Esophagus muscularis mucosa (tissue), 4 donors: ENCODE data around the gene ELOB. TPM values are rescaled to one million over a fixed set of nuclear protein-coding genes. Genes with fewer than 3 reads are reported as not detected.

ENCODE experiments used
- DNase-seq: peaks from one replicate; pipeline ENCODE4 v3.0.0-alpha.2; 2017; ENCODE audit errors: extremely low spot score
- H3K27ac ChIP-seq, 4 donors: fragments of 200-600 bp; sonication (generic); replicated peaks in 1 of 4; 1 replicate in 3 of 4; 2 replicates in 1 of 4; pipeline ENCODE4 v1.5.1; 2016 to 2019; ENCODE audit warnings: mild to moderate bottlenecking in 1 of 4
- H3K27me3 ChIP-seq, 4 donors: fragments of 200-600 bp; sonication (generic); one replicate each; pipeline versions ENCODE4 v1.5.1 to v1.6.0; 2016 to 2019
- H3K36me3 ChIP-seq, 4 donors: fragments of 200-600 bp; sonication (generic); one replicate each; pipeline ENCODE4 v1.5.1; 2016 to 2019
- H3K4me1 ChIP-seq, 4 donors: fragments of 200-600 bp; sonication (generic); one replicate each; pipeline ENCODE4 v1.5.1; 2016 to 2019
- H3K4me3 ChIP-seq, 4 donors: fragments of 200-600 bp; sonication (generic); 1 replicate in 2 of 4; 2 replicates in 2 of 4; pipeline ENCODE4 v1.5.1; 2016 to 2019; ENCODE audit warnings: mild to moderate bottlenecking in 4 of 4, moderate library complexity in 1 of 4
- H3K9me3 ChIP-seq, 4 donors: fragments of 200-600 bp; sonication (generic); 1 replicate in 3 of 4; 2 replicates in 1 of 4; pipeline ENCODE4 v1.5.1; 2016 to 2019
- CTCF ChIP-seq, 3 experiments: fragments of 200-600 bp in 2 of 3; fragments of 450-650 bp in 1 of 3; sonication (generic) in 2 of 3; IDR thresholded peaks; one replicate each; pipeline ENCODE4 v1.5.1; 2017 to 2019; ENCODE audit warnings: antibody characterized with exemption in 3 of 3, mild to moderate bottlenecking in 2 of 3, moderate library complexity in 1 of 3
- EP300 ChIP-seq: sonication (generic); formaldehyde crosslinking; IDR thresholded peaks from one replicate; pipeline ENCODE4 v1.6.1; 2017; ENCODE audit warnings: antibody characterized with exemption
- POLR2A ChIP-seq: fragments of 450-650 bp; IDR thresholded peaks from one replicate; pipeline ENCODE4 v1.6.1; 2017; ENCODE audit warnings: antibody characterized with exemption, moderate library complexity, mild to moderate bottlenecking, low read depth
- POLR2AphosphoS5 ChIP-seq, 2 donors: sonication (generic); formaldehyde crosslinking; IDR thresholded peaks; one replicate each; pipeline ENCODE4 v1.6.1; 2017; ENCODE audit warnings: antibody characterized with exemption in 2 of 2
- WGBS: methylation state at CpG from one replicate; pipeline ENCODE4 v1.1.5; 2018; 5-methylcytosine and 5-hydroxymethylcytosine counted together
- intact Hi-C: fragments of 100-400 bp; cut with DNase I; formaldehyde crosslinking; loops from one replicate; pipeline ENCODE4 v1.15.1; 2023
- total RNA-seq, 4 donors: library from RNA; depleted of rRNA; stranded (reverse); fragments of >200 nt; gene quantifications; one replicate each; pipeline versions ENCODE4 v1.1.0 to v1.2.1, GENCODE V29; 2016

Gene ELOB
- total RNA-seq, 4 donors from 2014 or later = 199 to 229 (median 213) TPM

GRCh38 chr16:2761472-2761871 is 15.6 kb downstream of the ELOB start:
- Histone ChIP-seq H3K27ac (no peak overlapping the region), H3K27me3 (no peaks in the 10 kb centered on the region), H3K36me3 (peaks cover 89 to 100% (median 99%) of the 10 kb centered on the region in 4 donors), H3K4me3 (no peak overlapping the region), H3K4me1 (peaks cover 10 to 23% (median 16%) of the 10 kb centered on the region in 4 donors), H3K9me3 (no peaks in the 10 kb centered on the region)
- intact Hi-C loops = no loop called here
- 97% methylated on average over 10 of the region's 10 CpGs for WGBS
- TF ChIP-seq POLR2A (no peak), EP300 (no peak), POLR2AphosphoS5 (IDR thresholded peaks at IDR 0.05) (no peak), CTCF (IDR thresholded peaks at IDR 0.05) (no peak)
- DNase-seq = no peak

- intact Hi-C loops = no loop called here
Observed at GRCh38 chr16:2757344-2757743, 19.7 kb downstream of the ELOB start.

GRCh38 chr16:2756288-2757015 is 20.6 kb downstream of the ELOB start:
- Histone ChIP-seq H3K4me1 (peaks cover 41 to 59% (median 52%) of the 10 kb centered on the region in 4 donors), H3K36me3 (peaks cover 43 to 53% (median 50%) of the 10 kb centered on the region in 4 donors), H3K27me3 (no peaks in the 10 kb centered on the region), H3K9me3 (no peaks in the 10 kb centered on the region), H3K27ac (no peak overlapping the region), H3K4me3 (no peak overlapping the region)
- no peak for DNase-seq
- 88% methylated on average over 23 of the region's 30 CpGs for WGBS
- intact Hi-C loops = no loop called here
- TF ChIP-seq POLR2A = no peak
- no peak for TF ChIP-seq EP300
- no peak for TF ChIP-seq POLR2AphosphoS5 (IDR thresholded peaks at IDR 0.05)
- TF ChIP-seq CTCF (IDR thresholded peaks at IDR 0.05) = no peak

More at GRCh38 chr16:2757344-2757743, 19.7 kb downstream of the ELOB start:
- Histone ChIP-seq H3K27me3 (no peaks in the 10 kb centered on the region), H3K36me3 (peaks cover 51 to 62% (median 59%) of the 10 kb centered on the region in 4 donors), H3K9me3 (no peaks in the 10 kb centered on the region), H3K4me1 (peaks cover 36 to 53% (median 46%) of the 10 kb centered on the region in 4 donors), H3K27ac (no peak overlapping the region), H3K4me3 (no peak overlapping the region)
- WGBS = 75% methylated on average over 11 of the region's 11 CpGs
- DNase-seq = no peak
- TF ChIP-seq POLR2A (no peak), POLR2AphosphoS5 (IDR thresholded peaks at IDR 0.05) (no peak)

GRCh38 chr16:2755158-2755557 is 21.9 kb downstream of the ELOB start:
- DNase-seq = no peak
- WGBS = 24% methylated on average over 3 of the region's 3 CpGs
- peaks cover 30 to 40% (median 37%) of the 10 kb centered on the region in 4 donors for H3K36me3 ChIP-seq
- H3K4me1 ChIP-seq = peaks cover 45 to 60% (median 56%) of the 10 kb centered on the region in 4 donors
- intact Hi-C loops = no loop called here
- H3K4me3 ChIP-seq = peak overlapping the region; percentile 74 to 95 (median 88)
- TF ChIP-seq POLR2AphosphoS5 (IDR thresholded peaks at IDR 0.05) = no peak
- no peak for TF ChIP-seq EP300
- no peak for TF ChIP-seq POLR2A
- TF ChIP-seq CTCF (IDR thresholded peaks at IDR 0.05) = no peak
- H3K27ac ChIP-seq = peak overlapping the region in 1 of 4 donors; percentile 99
- H3K9me3 ChIP-seq = no peaks in the 10 kb centered on the region
- H3K27me3 ChIP-seq = no peaks in the 10 kb centered on the region

- peaks cover 45 to 59% (median 56%) of the 10 kb centered on the region in 4 donors for H3K4me1 ChIP-seq
- no peaks in the 10 kb centered on the region for H3K9me3 ChIP-seq
- no peaks in the 10 kb centered on the region for H3K27me3 ChIP-seq
- intact Hi-C loops = loop anchor here (2.0 kb wide), 2 partner anchors 19 to 33 kb away; partner anchors contain the start of gene PRSS27
- TF ChIP-seq POLR2AphosphoS5 (IDR thresholded peaks at IDR 0.05) (no peak), EP300 (no peak), POLR2A (no peak), CTCF (IDR thresholded peaks at IDR 0.05) (no peak)
- peaks cover 15 to 25% (median 23%) of the 10 kb centered on the region in 4 donors for H3K36me3 ChIP-seq
- no peak for DNase-seq
- WGBS = 1% methylated on average over 7 of the region's 7 CpGs
- peak overlapping the region; percentile 98 to 100 (median 100) for H3K27ac ChIP-seq
- peak overlapping the region; percentile 74 to 95 (median 88) for H3K4me3 ChIP-seq
Observed at GRCh38 chr16:2753733-2754020, 23.4 kb downstream of the ELOB start.
